ENCODE measurements around the gene TBC1D22A. TPM values are rescaled to one million over a fixed set of nuclear protein-coding genes. Genes with fewer than 3 reads are reported as not detected.

TBC1D22A gene
- total RNA-seq, 6 experiments from 2014 or later: 10.9 to 18.1 (median 14.0) TPM

DNA sequence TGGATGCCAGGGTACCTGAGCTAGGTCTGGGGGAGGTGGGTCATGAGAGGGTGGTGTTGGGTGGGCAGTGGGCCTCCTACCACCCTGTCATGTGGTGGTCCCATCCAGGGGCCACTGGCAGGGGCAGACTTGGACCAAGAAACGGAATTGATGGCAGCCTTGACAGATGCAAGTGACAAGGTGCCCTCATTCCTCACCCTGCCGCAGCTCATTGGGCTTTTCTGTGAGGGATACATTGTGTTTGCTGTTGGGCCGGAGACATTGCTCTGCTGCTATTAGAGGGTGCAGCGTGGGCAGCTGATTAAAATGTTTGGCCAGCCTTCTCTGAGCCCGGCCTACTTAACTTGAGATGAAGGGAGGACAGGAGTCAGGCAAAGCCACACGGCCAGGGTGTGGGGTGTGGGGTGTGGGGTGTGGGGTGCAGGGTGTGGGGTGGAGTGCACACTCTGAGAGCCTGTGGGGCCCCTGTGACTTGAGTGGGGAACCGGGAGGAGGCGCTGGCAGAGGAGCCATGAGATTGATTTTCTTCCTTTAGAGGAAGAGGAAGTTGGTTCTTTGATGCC, 351.5 kb downstream of the TBC1D22A start:
- whole genome bisulfite sequencing (ENCODE audit: insufficient coverage, low coverage, low lambda C conversion rate, missing lambda C conversion rate): 91% methylated on average over 7 of the region's 8 CpGs
- Histone ChIP-seq H3K9me3 (no peaks in the 10 kb centered on the region), H3K36me3 (no peaks in the 10 kb centered on the region), H3K27me3 (no peaks in the 10 kb centered on the region), H3K27ac (no peak overlapping the region), H3K4me1 (peaks cover 0 to 7% (median 0%) of the 10 kb centered on the region in 4 donors), H3K4me3 (no peak overlapping the region)
- intact Hi-C loops (cut with DNase I): no loop called here
- TF ChIP-seq, protein P1, sequence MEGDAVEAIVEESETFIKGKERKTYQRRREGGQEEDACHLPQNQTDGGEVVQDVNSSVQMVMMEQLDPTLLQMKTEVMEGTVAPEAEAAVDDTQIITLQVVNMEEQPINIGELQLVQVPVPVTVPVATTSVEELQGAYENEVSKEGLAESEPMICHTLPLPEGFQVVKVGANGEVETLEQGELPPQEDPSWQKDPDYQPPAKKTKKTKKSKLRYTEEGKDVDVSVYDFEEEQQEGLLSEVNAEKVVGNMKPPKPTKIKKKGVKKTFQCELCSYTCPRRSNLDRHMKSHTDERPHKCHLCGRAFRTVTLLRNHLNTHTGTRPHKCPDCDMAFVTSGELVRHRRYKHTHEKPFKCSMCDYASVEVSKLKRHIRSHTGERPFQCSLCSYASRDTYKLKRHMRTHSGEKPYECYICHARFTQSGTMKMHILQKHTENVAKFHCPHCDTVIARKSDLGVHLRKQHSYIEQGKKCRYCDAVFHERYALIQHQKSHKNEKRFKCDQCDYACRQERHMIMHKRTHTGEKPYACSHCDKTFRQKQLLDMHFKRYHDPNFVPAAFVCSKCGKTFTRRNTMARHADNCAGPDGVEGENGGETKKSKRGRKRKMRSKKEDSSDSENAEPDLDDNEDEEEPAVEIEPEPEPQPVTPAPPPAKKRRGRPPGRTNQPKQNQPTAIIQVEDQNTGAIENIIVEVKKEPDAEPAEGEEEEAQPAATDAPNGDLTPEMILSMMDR (IDR thresholded peaks at IDR 0.05): no peak
- ATAC-seq (no peak), DNase-seq (no peak)

DNA sequence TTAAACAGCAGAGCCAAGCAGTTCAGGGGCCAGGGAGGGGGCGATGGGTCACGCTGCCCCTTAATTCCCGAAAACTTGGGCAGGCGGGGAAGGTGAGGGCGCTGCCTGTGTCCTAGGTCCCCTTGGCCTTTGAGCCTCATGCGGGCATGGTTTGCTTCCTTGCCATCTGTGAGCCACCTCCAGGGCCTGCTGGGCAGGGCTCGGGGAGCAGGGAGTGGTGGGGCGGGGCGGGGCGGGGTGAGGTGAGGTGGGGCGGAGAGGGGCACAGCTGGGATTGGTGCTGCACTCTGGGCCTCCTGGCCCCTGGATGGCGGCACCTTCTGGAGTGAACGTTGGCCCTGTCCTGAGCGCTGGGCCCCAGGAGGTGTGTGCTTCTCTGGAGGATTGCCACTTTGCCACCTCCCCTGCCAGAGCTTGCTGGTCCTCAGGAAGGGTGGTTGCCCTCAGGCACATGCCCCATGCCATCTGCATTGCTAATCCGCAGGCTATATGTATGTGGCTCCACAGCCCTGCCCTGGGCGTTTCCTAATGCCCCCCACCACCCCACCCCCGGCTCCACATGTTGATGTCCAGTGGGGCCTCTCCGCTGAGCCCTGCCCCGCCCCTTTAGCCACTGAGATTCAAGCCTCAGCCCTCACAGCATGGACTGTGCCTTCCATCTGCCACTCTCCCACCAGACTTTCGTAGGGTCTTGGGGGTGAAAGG, 352.5 kb downstream of the TBC1D22A start:
- WGBS (ENCODE audit: insufficient coverage, low coverage, low lambda C conversion rate, missing lambda C conversion rate): 100% methylated on average over 3 of the region's 20 CpGs
- H3K9me3 ChIP-seq: no peaks in the 10 kb centered on the region
- no peak for DNase-seq
- no peak overlapping the region for H3K27ac ChIP-seq
- H3K27me3 ChIP-seq: no peaks in the 10 kb centered on the region
- H3K4me1 ChIP-seq: peaks cover 0 to 7% (median 0%) of the 10 kb centered on the region in 4 donors
- intact Hi-C loops (cut with DNase I): no loop called here
- ATAC-seq: no peak
- no peak for TF ChIP-seq POLR2A (IDR thresholded peaks at IDR 0.05)
- TF ChIP-seq, protein P1 (IDR thresholded peaks at IDR 0.05): no peak
- no peaks in the 10 kb centered on the region for H3K36me3 ChIP-seq
- H3K4me3 ChIP-seq: no peak overlapping the region

DNA sequence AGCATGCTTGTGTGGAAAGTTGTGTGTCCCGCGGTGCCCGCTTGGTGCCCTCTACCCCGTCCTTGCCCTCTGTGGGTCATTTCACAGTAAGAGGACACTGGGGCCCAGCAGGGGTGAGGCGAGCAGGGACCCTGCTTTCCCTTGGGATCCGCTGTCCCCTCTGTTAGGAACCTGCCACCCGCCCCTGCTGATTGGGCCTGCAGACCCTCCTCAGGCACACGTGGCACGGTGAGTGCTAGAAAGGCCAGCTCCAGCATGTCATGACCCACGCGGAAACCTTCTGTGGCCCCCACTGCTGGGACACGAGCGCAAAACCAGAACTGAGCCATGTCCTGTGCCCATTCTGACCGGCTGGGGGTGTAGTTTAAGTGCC, 353.1 kb downstream of the TBC1D22A start:
- intact Hi-C loops (cut with DNase I): no loop called here
- H3K9me3 ChIP-seq: no peaks in the 10 kb centered on the region
- H3K4me3 ChIP-seq: no peak overlapping the region
- TF ChIP-seq POLR2A (IDR thresholded peaks at IDR 0.05): no peak
- TF ChIP-seq, protein P1 (IDR thresholded peaks at IDR 0.05): no peak
- ATAC-seq (no peak), DNase-seq (peak in 1 of 3 donors; percentile 37)
- no peaks in the 10 kb centered on the region for H3K27me3 ChIP-seq
- H3K4me1 ChIP-seq: peaks cover 0 to 7% (median 0%) of the 10 kb centered on the region in 4 donors
- WGBS (ENCODE audit: insufficient coverage, low coverage, low lambda C conversion rate, missing lambda C conversion rate): 95% methylated on average over 3 of the region's 14 CpGs
- no peaks in the 10 kb centered on the region for H3K36me3 ChIP-seq
- no peak overlapping the region for H3K27ac ChIP-seq

DNA sequence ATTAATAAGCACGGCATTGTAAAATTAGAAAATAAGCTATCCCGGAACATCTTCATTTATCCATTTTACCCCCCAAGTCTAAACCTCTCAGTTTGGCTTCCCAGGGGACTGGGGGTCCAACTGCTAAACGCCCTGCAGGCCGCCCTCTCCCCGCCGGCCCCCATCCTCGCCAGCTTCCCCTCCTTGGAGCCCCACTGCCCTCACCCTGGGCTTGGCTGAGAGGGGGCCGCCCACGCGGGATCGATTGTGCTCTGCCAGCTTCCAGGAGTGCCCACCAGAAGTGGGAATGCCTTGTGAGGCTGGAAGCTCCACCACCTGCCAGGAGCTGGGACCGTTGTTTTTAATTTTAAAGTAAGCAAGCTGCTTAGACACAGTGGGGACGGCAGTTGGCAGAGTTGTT, 353.5 kb downstream of the TBC1D22A start:
- TF ChIP-seq, protein P1 (IDR thresholded peaks at IDR 0.05): no peak
- no peak for TF ChIP-seq POLR2A (IDR thresholded peaks at IDR 0.05)
- Histone ChIP-seq H3K27me3 (no peaks in the 10 kb centered on the region), H3K9me3 (no peaks in the 10 kb centered on the region), H3K4me1 (peaks cover 0 to 7% (median 0%) of the 10 kb centered on the region in 4 donors), H3K4me3 (no peak overlapping the region), H3K27ac (no peak overlapping the region), H3K36me3 (no peaks in the 10 kb centered on the region)
- intact Hi-C loops (cut with DNase I): no loop called here
- DNase-seq (no peak), ATAC-seq (no peak)
- 68% methylated on average over 5 of the region's 13 CpGs for WGBS (ENCODE audit: insufficient coverage, low coverage, low lambda C conversion rate, missing lambda C conversion rate)

Data from right lobe of liver (tissue), 6 donors.